Liver (tissue), 9 donors: ENCODE data around the gene PPT1. TPM values are rescaled to one million over a fixed set of nuclear protein-coding genes. Genes with fewer than 3 reads are reported as not detected.

Experiments
- DNase-seq: peaks from one replicate; pipeline ENCODE4 v3.0.0-alpha.2; 2017; ENCODE audit warnings: low spot score
- H3K27ac ChIP-seq, 2 donors: one replicate each; pipeline ENCODE4 v1.7.0; 2013; ENCODE audit warnings: inconsistent platforms in 2 of 2, low read length in 2 of 2, control low read depth in 1 of 2, low read depth in 1 of 2, mild to moderate bottlenecking in 1 of 2
- H3K27me3 ChIP-seq, 4 donors: one replicate each; pipeline versions ENCODE4 v1.6.1 to v1.7.0; 2013; ENCODE audit warnings: low read length in 3 of 4, inconsistent platforms in 1 of 4, mild to moderate bottlenecking in 1 of 4, moderate library complexity in 1 of 4; ENCODE audit not compliant: control insufficient read depth in 4 of 4, insufficient read depth in 4 of 4
- H3K36me3 ChIP-seq, 4 donors: one replicate each; pipeline versions ENCODE4 v1.6.1 to v1.7.0; 2013; ENCODE audit warnings: low read length in 3 of 4, mild to moderate bottlenecking in 3 of 4, low read depth in 1 of 4, moderate library complexity in 1 of 4; ENCODE audit not compliant: control insufficient read depth in 4 of 4, insufficient read depth in 3 of 4
- H3K4me1 ChIP-seq, 4 donors: one replicate each; pipeline versions ENCODE4 v1.6.1 to v1.7.0; 2013; ENCODE audit warnings: low read length in 3 of 4, mild to moderate bottlenecking in 3 of 4, moderate library complexity in 1 of 4; ENCODE audit not compliant: control insufficient read depth in 4 of 4, insufficient read depth in 4 of 4
- H3K4me3 ChIP-seq, 3 donors: one replicate each; pipeline versions ENCODE4 v1.6.1 to v1.7.0; 2013; ENCODE audit warnings: low read length in 3 of 3, control low read depth in 1 of 3, low read depth in 1 of 3, mild to moderate bottlenecking in 1 of 3
- H3K9ac ChIP-seq, 2 donors: one replicate each; pipeline ENCODE4 v1.7.0; 2013; ENCODE audit warnings: low read length in 2 of 2, mild to moderate bottlenecking in 2 of 2, moderate library complexity in 2 of 2, control low read depth in 1 of 2, low read depth in 1 of 2
- H3K9me3 ChIP-seq, 4 donors: one replicate each; pipeline versions ENCODE4 v1.6.1 to v1.7.0; 2013; ENCODE audit warnings: low read length in 3 of 4; ENCODE audit not compliant: control insufficient read depth in 4 of 4
- CTCF ChIP-seq: fragments of 150-350 bp; IDR thresholded peaks from 2 replicates; pipeline ENCODE4 v1.5.1; 2017; ENCODE audit warnings: improper control_type of control experiment, low read depth, low read length; ENCODE audit not compliant: missing input control
- EGR1 ChIP-seq, 2 donors: IDR thresholded peaks; 2 replicates each; pipeline ENCODE4 v1.6.1; 2016 to 2018; ENCODE audit warnings: antibody characterized with exemption in 2 of 2, low read depth in 2 of 2
- FOXA1 ChIP-seq: IDR thresholded peaks from 2 replicates; pipeline ENCODE4 v1.6.1; 2016; ENCODE audit warnings: antibody characterized with exemption
- FOXA2 ChIP-seq: IDR thresholded peaks from 2 replicates; pipeline ENCODE4 v1.6.1; 2016; ENCODE audit warnings: antibody characterized with exemption
- GABPA ChIP-seq, 2 donors: IDR thresholded peaks in 1 of 2; conservative IDR thresholded peaks in 1 of 2; 2 replicates each; pipeline ENCODE4 v1.6.1; 2016; ENCODE audit warnings: antibody characterized with exemption in 2 of 2, mild to moderate bottlenecking in 1 of 2, moderate library complexity in 1 of 2
- HNF4A ChIP-seq, 2 donors: conservative IDR thresholded peaks; 2 replicates each; pipeline ENCODE4 v1.6.1; 2016; ENCODE audit warnings: antibody characterized with exemption in 2 of 2, mild to moderate bottlenecking in 2 of 2
- HNF4G ChIP-seq: IDR thresholded peaks from 2 replicates; pipeline ENCODE4 v1.6.1; 2016; ENCODE audit warnings: antibody characterized with exemption
- JUND ChIP-seq, 2 donors: IDR thresholded peaks; 2 replicates each; pipeline ENCODE4 v1.6.1; 2016; ENCODE audit warnings: antibody characterized with exemption in 2 of 2
- NR2F2 ChIP-seq: IDR thresholded peaks from 2 replicates; pipeline ENCODE4 v1.6.1; 2016; ENCODE audit warnings: antibody characterized with exemption
- RAD21 ChIP-seq, 2 donors: IDR thresholded peaks; 2 replicates each; pipeline ENCODE4 v1.6.1; 2016; ENCODE audit warnings: antibody characterized with exemption in 2 of 2, mild to moderate bottlenecking in 2 of 2
- REST ChIP-seq: IDR thresholded peaks from 2 replicates; pipeline ENCODE4 v1.6.1; 2016; ENCODE audit warnings: antibody characterized with exemption, mild to moderate bottlenecking
- RXRA ChIP-seq, 2 donors: IDR thresholded peaks; 2 replicates each; pipeline ENCODE4 v1.6.1; 2017 to 2018; ENCODE audit warnings: antibody characterized with exemption in 2 of 2, mild to moderate bottlenecking in 1 of 2
- SP1 ChIP-seq: IDR thresholded peaks from 2 replicates; pipeline ENCODE4 v1.6.1; 2018; ENCODE audit warnings: antibody characterized with exemption, mild to moderate bottlenecking
- TAF1 ChIP-seq: conservative IDR thresholded peaks from 2 replicates; pipeline ENCODE4 v1.6.1; 2016; ENCODE audit warnings: antibody characterized with exemption, mild to moderate bottlenecking
- YY1 ChIP-seq: IDR thresholded peaks from 2 replicates; pipeline ENCODE4 v1.6.1; 2016; ENCODE audit warnings: antibody characterized with exemption, mild to moderate bottlenecking
- WGBS: extraction: QIAGEN DNeasy Blood & Tissue Kit; methylation state at CpG from one replicate; pipeline ENCODE4 v1.1.7; 2013; 5-methylcytosine and 5-hydroxymethylcytosine counted together
- polyA plus RNA-seq, 2 donors: library from polyadenylated mRNA; stranded (reverse) in 1 of 2; unstranded in 1 of 2; fragments of 200-250 nt in 1 of 2; fragments of >200 nt in 1 of 2; fragmentation: Nextera tagmentation in 1 of 2; extraction: Ambion mirVana in 1 of 2; gene quantifications; one replicate each; pipeline versions ENCODE4 v1.2.1 to v1.2.3, GENCODE V29; 2013 to 2015
- total RNA-seq, 2 donors: library from RNA; depleted of rRNA; stranded (reverse); fragments of >200 nt; gene quantifications; one replicate each; pipeline ENCODE4 v1.2.3, GENCODE V29; 2014
- TF ChIP-seq, protein P1 (sequence below): IDR thresholded peaks from 2 replicates; pipeline ENCODE4 v1.6.1; 2016; ENCODE audit warnings: antibody characterized with exemption
- TF ChIP-seq, protein P2 (sequence below): IDR thresholded peaks from 2 replicates; pipeline ENCODE4 v1.6.1; 2016; ENCODE audit warnings: antibody characterized with exemption
- TF ChIP-seq, protein P3 (sequence below): IDR thresholded peaks from 2 replicates; pipeline ENCODE4 v1.6.1; 2016; ENCODE audit warnings: antibody characterized with exemption
- donor health status: healthy.
- donor health status: healthy.
- donor health status: healthy.
- donor health status: healthy.
- donor health status: healthy.

Gene PPT1
- total and polyA plus RNA-seq, 4 donors: 15.4 to 46.8 (median 27.1) TPM

- 72% methylated on average over 2 of the region's 2 CpGs for WGBS
- H3K4me1 ChIP-seq: peaks cover 0 to 3% (median 0%) of the 10 kb centered on the region in 4 donors
- H3K4me3 ChIP-seq: no peak overlapping the region
- H3K9ac ChIP-seq: no peak overlapping the region
- H3K9me3 ChIP-seq: no peaks in the 10 kb centered on the region
- peaks cover 0 to 3% (median 1%) of the 10 kb centered on the region in 4 donors for H3K36me3 ChIP-seq
- no peaks in the 10 kb centered on the region for H3K27me3 ChIP-seq
- H3K27ac ChIP-seq: no peak overlapping the region
- DNase-seq: no peak
- TF ChIP-seq FOXA1 (no peak), RAD21 (IDR thresholded peaks at IDR 0.05) (no peak), SP1 (no peak), FOXA2 (no peak), JUND (IDR thresholded peaks at IDR 0.05) (no peak), EGR1 (IDR thresholded peaks at IDR 0.05; ENCODE audit: low read depth in 2 of 2) (no peak), HNF4A (conservative IDR thresholded peaks at IDR 0.05) (no peak), CTCF (no peak), RXRA (IDR thresholded peaks at IDR 0.05) (no peak), HNF4G (no peak), REST (no peak), NR2F2 (no peak), GABPA (IDR thresholded peaks at IDR 0.05 in 1 of 2, conservative IDR thresholded peaks at IDR 0.05 in 1 of 2) (no peak), TAF1 (no peak), YY1 (no peak)
- TF ChIP-seq, protein P1, sequence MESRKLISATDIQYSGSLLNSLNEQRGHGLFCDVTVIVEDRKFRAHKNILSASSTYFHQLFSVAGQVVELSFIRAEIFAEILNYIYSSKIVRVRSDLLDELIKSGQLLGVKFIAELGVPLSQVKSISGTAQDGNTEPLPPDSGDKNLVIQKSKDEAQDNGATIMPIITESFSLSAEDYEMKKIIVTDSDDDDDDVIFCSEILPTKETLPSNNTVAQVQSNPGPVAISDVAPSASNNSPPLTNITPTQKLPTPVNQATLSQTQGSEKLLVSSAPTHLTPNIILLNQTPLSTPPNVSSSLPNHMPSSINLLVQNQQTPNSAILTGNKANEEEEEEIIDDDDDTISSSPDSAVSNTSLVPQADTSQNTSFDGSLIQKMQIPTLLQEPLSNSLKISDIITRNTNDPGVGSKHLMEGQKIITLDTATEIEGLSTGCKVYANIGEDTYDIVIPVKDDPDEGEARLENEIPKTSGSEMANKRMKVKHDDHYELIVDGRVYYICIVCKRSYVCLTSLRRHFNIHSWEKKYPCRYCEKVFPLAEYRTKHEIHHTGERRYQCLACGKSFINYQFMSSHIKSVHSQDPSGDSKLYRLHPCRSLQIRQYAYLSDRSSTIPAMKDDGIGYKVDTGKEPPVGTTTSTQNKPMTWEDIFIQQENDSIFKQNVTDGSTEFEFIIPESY: no peak
- TF ChIP-seq, protein P2, sequence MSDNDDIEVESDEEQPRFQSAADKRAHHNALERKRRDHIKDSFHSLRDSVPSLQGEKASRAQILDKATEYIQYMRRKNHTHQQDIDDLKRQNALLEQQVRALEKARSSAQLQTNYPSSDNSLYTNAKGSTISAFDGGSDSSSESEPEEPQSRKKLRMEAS: no peak
- TF ChIP-seq, protein P3, sequence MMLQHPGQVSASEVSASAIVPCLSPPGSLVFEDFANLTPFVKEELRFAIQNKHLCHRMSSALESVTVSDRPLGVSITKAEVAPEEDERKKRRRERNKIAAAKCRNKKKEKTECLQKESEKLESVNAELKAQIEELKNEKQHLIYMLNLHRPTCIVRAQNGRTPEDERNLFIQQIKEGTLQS: no peak
Measured at GRCh38 chr1:40049725-40050124, 47.3 kb downstream of the PPT1 start.
